HG03442 (cell line): ENCODE results near the gene ACTN4.
"Not testable (repeated sequence)": the region's sequence is repeated elsewhere in the genome, so short reads cannot be mapped to it uniquely, and the experiment has no call there.

ENCODE experiments used
- ATAC-seq: cut with Tn5 transposase; IDR thresholded peaks from one replicate; pipeline ENCODE4 v1.9.1; 2021; ENCODE audit warnings: mild to moderate bottlenecking, moderate library complexity; ENCODE audit not compliant: unreplicated experiment

The ACTN4 gene

DNA sequence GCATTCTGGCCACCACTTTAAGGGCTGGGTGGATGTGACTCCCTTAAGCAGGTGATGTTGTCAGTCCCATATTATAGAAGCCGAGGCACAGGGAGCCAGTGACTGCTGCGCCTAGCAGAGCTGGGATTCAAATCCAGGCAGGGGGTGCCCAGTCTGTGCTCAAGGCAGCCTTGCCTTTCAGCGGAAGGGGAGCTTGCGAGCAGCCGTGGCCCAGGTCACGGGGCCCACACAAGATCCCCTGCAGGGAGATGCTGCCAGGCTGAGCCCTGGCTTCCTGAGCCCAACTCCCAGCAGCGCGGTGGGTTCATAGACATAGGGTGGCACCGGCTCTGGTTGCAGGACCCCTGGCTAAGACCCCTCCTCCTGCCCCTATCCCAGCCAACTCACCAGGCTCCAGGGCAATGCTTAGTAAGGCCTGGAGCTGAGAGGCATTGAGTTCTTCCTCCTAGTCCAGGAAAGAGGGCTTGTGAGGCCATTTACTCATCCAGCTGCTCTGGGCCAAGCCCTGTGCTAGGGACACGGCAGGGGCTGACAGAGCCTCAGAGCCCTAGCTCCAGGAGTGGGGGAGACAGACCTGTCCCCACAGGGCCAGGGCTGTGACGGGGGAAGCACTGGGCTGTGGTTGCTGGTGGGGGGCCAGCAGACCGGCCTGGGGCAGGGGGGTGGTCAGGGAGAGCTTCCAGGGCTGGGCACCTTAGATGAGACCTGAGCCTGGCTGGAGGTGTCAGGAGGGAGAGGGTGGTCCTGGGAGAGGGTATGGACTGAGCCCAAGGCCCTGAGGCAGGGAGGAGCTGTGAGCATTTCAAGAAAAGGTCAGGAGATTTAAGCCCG, 87.2 kb downstream of the ACTN4 start:
- ATAC-seq, result no peak

DNA sequence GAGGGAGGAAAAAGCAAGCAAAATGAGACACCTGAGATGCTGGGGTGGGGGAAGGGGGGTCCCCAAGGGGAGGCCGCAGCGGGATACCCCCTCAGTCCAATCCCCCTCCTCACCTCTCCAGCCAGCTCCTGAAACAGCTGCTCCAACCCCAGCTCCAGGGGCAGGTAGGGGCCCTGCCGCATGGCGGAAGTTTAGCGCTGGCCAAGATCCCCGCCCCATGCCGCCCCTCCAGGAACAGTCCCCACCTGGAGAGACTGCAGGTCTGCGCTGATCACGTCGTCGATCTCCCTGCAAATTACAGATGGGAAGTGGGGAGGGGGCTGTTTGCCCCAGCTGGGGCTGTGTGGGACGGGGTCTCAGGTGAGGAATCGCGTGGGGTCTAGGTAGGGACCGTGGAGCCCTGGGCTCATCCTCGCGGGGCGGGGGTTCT, 87.8 kb downstream of the ACTN4 start:
- ATAC-seq, result no peak

DNA sequence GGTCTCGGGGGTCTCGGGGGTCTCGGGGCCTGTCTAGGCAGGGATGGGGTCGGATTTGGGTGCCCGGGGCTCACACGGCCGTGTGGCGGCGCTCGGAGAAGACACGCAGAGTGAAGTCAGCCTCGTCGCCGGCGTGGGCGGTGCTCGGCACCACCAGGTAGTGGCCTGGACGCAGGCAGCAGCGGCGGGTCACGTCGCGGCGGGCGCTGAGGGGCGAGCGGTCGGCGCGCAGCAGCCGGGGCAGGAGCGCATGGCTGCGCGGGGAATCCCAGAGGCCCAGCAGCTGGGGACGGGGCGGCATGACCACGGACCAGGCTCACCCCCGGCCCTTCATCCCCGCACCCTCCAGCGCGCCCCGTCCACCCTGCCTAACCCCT, 88.6 kb downstream of the ACTN4 start:
- ATAC-seq, result no peak

DNA sequence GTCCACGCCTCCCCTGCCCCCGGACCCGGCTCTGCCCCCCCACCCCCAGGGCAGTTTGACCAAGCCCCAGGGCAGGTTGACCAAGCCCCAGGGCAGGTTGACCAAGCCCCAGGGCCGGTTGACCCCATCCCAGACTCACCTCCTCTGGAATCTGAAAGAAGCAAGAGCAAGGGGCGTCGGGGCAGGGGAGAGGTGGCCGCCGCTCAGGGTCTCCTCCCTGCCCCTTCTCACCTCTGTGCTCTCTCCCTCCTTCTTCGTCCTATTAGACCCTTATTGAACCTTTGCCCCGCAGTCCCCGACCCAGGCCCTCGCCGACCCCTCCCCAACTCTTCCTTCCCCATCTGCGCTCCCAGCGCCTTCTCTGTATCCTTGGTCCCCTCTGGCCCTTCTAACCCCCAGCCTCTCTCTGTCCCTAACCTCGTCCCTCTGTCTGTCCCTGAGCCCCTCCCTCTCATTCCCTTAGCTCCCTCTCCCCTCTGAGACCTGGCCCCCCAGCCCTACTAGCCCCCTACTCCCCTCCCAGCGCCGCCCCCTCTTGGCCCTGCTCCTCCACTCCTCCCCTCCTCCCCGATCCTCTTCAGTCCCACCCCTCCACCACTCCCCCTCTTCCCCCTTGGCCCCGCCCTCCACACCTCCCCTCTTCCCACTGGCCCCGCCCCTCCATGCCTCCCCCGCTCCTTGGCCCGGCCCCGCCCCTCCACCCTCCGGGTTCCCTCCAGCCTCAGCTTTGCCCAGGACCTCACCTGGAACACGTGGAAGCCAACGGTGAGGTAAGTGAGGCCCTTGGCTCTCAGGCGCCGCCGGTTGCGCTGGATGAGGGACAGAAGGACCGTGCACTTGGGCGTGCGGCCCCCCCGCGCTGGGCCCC, 89.2 kb downstream of the ACTN4 start:
- no peak for ATAC-seq

- no peak for ATAC-seq
Observed at GRCh38 chr19:38737281-38737865, 89.9 kb downstream of the ACTN4 start.

DNA sequence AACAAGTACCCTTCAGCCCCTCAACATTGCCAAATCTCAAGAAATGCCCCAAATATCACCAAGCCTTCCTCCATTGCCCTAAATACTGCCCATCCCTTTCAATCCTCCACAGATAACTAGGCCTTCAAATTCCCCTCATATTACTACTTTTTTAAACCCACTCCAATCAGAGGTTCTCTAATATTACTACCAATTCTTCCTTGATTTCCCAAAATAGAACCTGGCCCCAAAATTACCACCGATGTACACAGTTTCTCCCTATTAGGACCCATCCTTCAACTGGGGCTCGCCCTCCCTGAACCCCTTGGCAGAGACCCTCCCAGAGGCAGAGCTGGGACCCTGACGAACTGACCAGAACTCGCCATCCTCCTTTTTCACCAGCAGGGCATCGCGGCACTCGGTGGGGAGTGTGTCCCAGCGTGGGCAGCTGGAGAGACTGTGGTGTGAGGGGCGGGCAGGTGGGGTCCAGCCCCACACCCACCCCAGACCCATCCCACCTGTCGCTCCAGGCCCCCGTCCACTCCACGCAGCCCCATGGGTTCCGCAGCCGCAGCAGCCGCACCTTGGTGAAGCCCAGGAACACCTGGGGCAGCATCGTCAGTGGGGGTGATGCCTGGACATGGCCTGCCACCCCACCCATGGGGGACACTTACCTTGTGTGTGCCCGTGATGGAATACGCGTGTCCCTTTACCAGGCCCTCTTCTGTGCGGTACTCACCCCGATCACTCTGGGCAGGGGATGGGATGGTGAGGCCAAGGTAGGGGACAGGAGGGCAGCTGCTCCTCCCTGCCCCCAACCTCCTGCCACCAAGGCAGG, 90.7 kb downstream of the ACTN4 start:
- ATAC-seq, result no peak

DNA sequence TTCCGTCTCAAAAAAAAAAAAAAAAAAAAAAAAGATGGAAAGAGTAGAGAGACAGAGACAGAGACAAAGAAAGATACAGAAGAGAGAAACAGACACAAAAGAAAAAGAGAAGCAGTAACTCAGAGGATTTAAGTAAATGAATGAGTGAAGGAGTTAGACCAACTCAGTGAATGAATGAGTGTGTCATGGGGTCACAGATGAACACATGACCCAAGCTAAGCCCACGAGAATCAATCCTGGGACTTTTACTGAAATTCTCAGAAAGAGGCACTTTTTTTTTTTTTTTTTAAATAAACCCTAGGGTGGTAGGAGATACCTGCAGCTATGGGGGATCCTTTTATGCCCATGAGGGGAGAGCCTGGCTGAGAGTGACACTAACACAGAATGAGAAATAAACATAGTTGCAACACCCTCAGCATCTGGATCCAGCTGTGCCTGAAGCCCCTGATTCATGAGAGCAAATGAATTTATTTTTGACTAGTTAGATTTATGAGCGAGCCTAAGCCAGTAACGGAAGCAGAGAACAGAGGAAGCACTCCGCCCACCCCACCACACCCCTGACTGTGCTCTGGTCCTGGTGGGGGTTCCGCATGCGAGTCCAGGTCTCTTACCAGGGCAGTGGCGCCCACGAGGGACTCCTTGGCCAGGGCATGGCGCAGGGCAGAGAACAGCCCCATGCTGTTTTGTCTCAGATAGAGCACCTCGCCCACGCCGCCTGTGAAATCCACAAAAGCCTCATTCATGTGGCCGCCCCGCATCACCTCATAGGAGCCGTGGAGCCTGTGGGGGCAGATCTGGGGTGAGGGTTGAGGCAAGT, 92.2 kb downstream of the ACTN4 start:
- no peak for ATAC-seq

DNA sequence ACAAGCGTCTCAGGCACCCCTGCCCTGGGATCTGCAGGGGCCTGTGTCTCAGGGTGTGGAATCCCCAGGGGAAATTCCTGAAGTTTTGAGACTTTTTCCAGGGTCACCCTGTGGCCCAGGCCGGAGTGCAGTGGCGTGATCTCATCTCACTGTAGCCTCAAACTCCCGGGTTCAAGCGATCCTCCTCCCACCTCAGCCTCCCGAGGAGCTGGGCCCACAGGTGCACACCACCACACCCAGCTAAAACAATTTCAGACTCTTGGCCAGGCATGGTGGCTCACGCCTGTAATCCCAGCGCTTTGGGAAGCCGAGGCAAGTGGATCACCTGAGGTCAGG, 92.8 kb downstream of the ACTN4 start:
- ATAC-seq, result no peak

DNA sequence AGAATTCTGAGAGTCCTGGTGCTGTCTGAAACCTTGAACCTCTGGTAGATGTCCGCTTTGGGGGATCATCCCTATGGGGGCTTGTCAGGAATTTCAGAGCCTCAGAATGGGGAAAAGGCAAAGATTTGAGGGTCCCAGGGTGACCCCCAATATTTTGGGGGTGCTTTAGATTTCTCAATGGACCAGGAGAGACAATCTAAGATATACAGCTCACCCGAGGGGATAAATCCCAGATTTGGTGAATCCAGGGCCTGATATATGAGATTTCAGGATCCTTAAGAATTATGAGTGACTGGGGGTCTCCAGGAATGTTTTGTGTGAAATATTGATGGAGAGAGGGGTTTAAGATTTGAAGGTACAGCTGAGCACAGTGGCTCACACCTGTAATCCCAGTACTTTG, 93.5 kb downstream of the ACTN4 start:
- no peak for ATAC-seq

- no peak for ATAC-seq
Observed at GRCh38 chr19:38741670-38742069, 94.2 kb downstream of the ACTN4 start.

GRCh38 chr19:38742296-38742695, 94.8 kb downstream of the ACTN4 start:
- no peak for ATAC-seq

GRCh38 chr19:38742906-38743305, 95.5 kb downstream of the ACTN4 start:
- ATAC-seq, result no peak

DNA sequence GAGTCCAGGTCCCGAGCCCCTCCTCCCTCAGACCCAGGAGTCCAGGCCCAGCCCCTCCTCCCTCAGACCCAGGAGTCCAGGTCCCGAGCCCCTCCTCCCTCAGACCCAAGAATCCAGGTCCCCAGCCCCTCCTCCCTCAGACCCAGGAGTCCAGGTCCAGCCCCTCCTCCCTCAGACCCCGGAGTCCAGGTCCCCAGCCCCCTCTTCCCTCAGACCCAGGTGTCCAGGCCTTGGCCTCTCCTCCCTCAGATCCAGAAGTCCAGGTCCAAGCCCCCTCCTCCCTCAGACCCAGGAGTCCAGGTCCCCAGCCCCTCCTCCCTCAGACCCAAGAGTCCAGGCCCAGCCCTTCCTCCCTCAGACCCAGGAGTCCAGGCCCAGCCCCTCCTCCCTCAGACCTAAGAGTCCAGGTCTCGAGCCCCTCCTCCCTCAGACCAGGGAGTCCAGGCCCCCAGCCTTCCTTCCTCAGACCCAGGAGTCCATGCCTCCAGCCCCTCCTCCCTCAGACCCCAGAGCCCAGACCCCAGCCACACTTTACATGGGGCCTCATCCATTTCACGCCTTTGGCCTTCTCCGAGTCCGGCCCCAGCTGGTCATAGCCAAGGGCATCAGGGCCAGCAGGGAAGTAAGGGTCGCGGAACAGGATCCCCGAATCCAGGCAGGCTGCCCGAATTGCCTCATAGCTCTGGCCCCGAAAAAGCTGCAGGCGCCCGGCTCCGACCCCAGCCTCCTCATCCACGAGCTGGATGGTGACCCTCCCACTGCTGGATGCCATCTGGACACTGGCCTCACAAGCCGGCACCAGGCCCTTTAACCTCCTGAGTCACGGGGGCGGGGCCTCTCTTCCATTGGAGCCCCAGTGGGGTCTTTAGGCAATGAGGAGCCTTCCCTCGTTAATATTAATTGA, 96.2 kb downstream of the ACTN4 start:
- no peak for ATAC-seq

DNA sequence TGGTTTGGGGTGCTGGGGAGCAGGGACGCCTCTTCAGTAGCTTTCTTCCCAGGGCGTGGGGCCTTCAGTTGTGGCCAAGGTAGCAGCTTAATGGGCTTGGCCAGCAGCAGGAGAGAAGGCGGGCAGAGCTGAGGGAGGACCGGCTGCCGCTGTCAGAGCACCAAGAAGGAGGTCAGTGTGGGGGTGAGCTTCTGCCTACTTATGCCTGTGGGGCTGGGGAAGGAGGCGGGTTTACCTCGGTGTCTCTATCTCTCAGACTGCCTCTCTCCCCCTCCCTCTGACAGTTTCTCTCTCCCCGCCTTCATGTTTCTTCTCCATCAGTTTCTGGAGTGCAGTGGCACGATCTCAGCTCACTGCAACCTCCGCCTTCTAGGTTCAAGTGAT, 96.8 kb downstream of the ACTN4 start, which contains the start of gene CAPN12:
Gene CAPN12 (minus strand): TSS at position 177 of the 384 bp plus-strand sequence. CDS start 309 bp downstream, outside the sequence.
- ATAC-seq, result no peak

- no peak for ATAC-seq
Observed at GRCh38 chr19:38744874-38745273, 97.4 kb downstream of the ACTN4 start.

DNA sequence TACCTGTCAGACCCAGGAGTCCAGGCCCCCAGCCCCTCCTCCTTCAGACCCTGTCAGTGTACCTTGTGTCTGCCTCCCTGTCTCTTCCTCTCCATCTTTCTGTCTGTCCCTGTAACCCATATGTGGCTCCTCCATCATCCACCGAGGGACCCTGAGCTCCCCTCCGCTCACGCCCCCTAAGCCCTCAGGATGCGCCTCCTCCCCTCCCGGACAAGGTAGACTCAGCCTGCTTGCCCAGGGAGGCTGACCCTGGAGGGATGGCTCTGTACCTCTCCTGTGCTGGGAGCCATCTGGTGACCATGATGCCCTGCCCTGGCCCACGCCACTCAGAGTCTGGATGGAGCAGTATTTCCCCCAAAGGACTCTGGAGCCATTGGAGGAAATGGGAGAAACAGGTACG, 97.9 kb downstream of the ACTN4 start:
- ATAC-seq, result no peak

GRCh38 chr19:38753783-38754182, 106.3 kb downstream of the ACTN4 start:
- not testable (repeated sequence) for ATAC-seq

GRCh38 chr19:38754196-38754595, 106.7 kb downstream of the ACTN4 start:
- not testable (repeated sequence) for ATAC-seq

DNA sequence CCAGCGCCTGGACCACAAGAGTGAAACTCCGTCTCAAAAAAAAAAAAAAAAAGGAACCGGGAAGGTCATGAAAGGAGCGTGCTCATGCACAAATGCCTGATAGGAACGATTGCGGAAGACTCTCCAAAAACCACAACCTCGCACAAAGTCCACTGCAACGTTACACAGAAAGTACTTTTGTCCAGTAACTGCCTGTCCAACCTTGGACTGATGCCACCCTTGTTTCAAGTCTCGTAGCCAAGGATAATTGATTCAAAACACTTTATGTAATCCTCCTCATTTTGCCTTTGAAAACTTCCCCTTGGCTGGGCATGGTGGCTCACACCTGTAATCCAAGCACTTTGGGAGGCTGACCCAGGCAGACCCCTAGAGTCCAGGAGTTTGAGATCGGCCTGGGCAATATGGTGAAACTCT, 112.1 kb downstream of the ACTN4 start:
- ATAC-seq, result no peak
